ENCODE results near the gene CADM1. TPM values are rescaled to one million over a fixed set of nuclear protein-coding genes. Genes with fewer than 3 reads are reported as not detected.

CADM1 gene
- total and polyA plus RNA-seq, 9 of the 15 experiments (the other 6 are each of a cell fraction or from before 2014, with no cell fraction given), result 0.42 TPM; not detected in 8

- TF ChIP-seq FOXO4 (CRISPR knock-in tag; IDR thresholded peaks at IDR 0.05) (no peak), NUFIP1 (IDR thresholded peaks at IDR 0.05; ENCODE audit: partially characterized antibody) (no peak), NFXL1 (CRISPR knock-in tag; IDR thresholded peaks at IDR 0.05) (no peak), BACH1 (tag; IDR thresholded peaks at IDR 0.05) (no peak), ZNF766 (CRISPR knock-in tag; conservative IDR thresholded peaks at IDR 0.05) (no peak), ZNF76 (CRISPR knock-in tag; IDR thresholded peaks at IDR 0.05; ENCODE audit: borderline replicate concordance) (no peak)
Measured at GRCh38 chr11:115493488-115493887, 10.7 kb downstream of the CADM1 start (continued).

GRCh38 chr11:115489466-115489865 lies 14.7 kb downstream of the CADM1 start:
- ChIA-PET POLR2A (no interaction called here), CTCF (ENCODE audit: low intra/inter-chr PET ratio) (no interaction called here)
- Histone ChIP-seq H3K79me2 (ENCODE audit: control insufficient read depth, insufficient read depth, low read length) (no peaks in the 10 kb centered on the region), H3K9me3 (replicated peaks; ENCODE audit: control insufficient read depth, insufficient read depth, low read depth, low read length) (no peaks in the 10 kb centered on the region), H3K4me2 (ENCODE audit: insufficient read depth, low read length) (no peak overlapping the region), H3K4me3 (no peak overlapping the region), H4K20me1 (replicated peaks; ENCODE audit: control insufficient read depth, insufficient read depth, low read length) (no peaks in the 10 kb centered on the region), H3K9me1 (ENCODE audit: control insufficient read depth, insufficient read depth, low read length) (no peaks in the 10 kb centered on the region), H3K36me3 (ENCODE audit: control insufficient read depth, insufficient read depth, low read length) (no peaks in the 10 kb centered on the region), H2AFZ (ENCODE audit: low read depth, low read length) (no peak overlapping the region), H3K27ac (ENCODE audit: extremely low read depth, low read depth, low read length) (no peak overlapping the region), H3K4me1 (replicated peaks in 1 of 2; ENCODE audit: control insufficient read depth in 2 of 2, insufficient read depth in 2 of 2, low read length in 2 of 2) (no peaks in the 10 kb centered on the region), H3K27me3 (ENCODE audit: control insufficient read depth in 2 of 2, insufficient read depth in 2 of 2, low read length in 2 of 2) (no peaks in the 10 kb centered on the region), H3K9ac (ENCODE audit: insufficient read depth in 1 of 2, low read depth in 2 of 2, low read length in 2 of 2) (no peak overlapping the region)
- in situ Hi-C loops (cut with MboI), result no loop called here
- FAIRE-seq (no peak), ATAC-seq (no peak), DNase-seq (ENCODE audit: extremely low read depth in 1 of 4, low spot score in 3 of 4) (no peak)
- intact Hi-C loops (cut with micrococcal nuclease), result no loop called here
- WGBS (ENCODE audit: insufficient coverage, low coverage, missing lambda C conversion rate), result 0% methylated on average over 4 of the region's 4 CpGs
- BruUV-seq (replicated peaks), result no TSS peak
- TF ChIP-seq ZSCAN29 (IDR thresholded peaks at IDR 0.05), result no peak
- no peak for TF ChIP-seq ZNF449 (CRISPR knock-in tag; IDR thresholded peaks at IDR 0.05)
- TF ChIP-seq CHAMP1 (IDR thresholded peaks at IDR 0.05), result no peak
- TF ChIP-seq HIVEP1 (CRISPR knock-in tag; IDR thresholded peaks at IDR 0.05), result no peak
- TF ChIP-seq PRMT5 (CRISPR knock-in tag; IDR thresholded peaks at IDR 0.05), result no peak
- no peak for TF ChIP-seq RNF2 (IDR thresholded peaks at IDR 0.05)
- TF ChIP-seq ZNF384 (IDR thresholded peaks at IDR 0.05; ENCODE audit: low read depth, low read length), result no peak
- TF ChIP-seq L3MBTL2 (IDR thresholded peaks at IDR 0.05), result no peak

All from K562 (cell line).